Muscle layer of duodenum (tissue), 2 donors: Measurements from ENCODE around the gene MTX2.

Experiments used
- H3K27ac ChIP-seq: one replicate; pipeline ENCODE4 v1.7.0; 2013; ENCODE audit warnings: mild to moderate bottlenecking, low read length
- H3K27me3 ChIP-seq: one replicate; pipeline ENCODE4 v1.7.0; 2013; ENCODE audit warnings: low read depth, mild to moderate bottlenecking, control low read depth, low read length
- H3K36me3 ChIP-seq, 2 donors: one replicate each; pipeline ENCODE4 v1.7.0; 2013; ENCODE audit warnings: low read length in 2 of 2, control low read depth in 1 of 2, mild to moderate bottlenecking in 1 of 2; ENCODE audit not compliant: insufficient read depth in 2 of 2, control insufficient read depth in 1 of 2
- H3K4me1 ChIP-seq, 2 donors: one replicate each; pipeline ENCODE4 v1.7.0; 2013; ENCODE audit warnings: low read length in 2 of 2, mild to moderate bottlenecking in 2 of 2, control low read depth in 1 of 2, moderate library complexity in 1 of 2; ENCODE audit not compliant: insufficient read depth in 2 of 2, control insufficient read depth in 1 of 2
- H3K4me3 ChIP-seq, 2 donors: one replicate each; pipeline ENCODE4 v1.7.0; 2013; ENCODE audit warnings: low read length in 2 of 2, low read depth in 1 of 2, mild to moderate bottlenecking in 1 of 2
- H3K9me3 ChIP-seq, 2 donors: one replicate each; pipeline ENCODE4 v1.7.0; 2013; ENCODE audit warnings: low read length in 2 of 2, control low read depth in 1 of 2, mild to moderate bottlenecking in 1 of 2; ENCODE audit not compliant: control insufficient read depth in 1 of 2
- donor health status: healthy.

MTX2 gene

GRCh38 chr2:176269319-176270099, at the start of gene MTX2:
MTX2 (plus strand) TSS chr2:176269442; CDS start chr2:176269630, 188 bp downstream.
- Histone ChIP-seq H3K27ac (peak within 1 kb of the TSS; percentile 80), H3K9me3 (no peaks in the 10 kb centered on the region), H3K4me1 (peaks cover 0 to 16% of the 10 kb centered on the region in 2 donors), H3K4me3 (peak within 1 kb of the TSS; percentile 81 to 96), H3K27me3 (no peaks in the 10 kb centered on the region), H3K36me3 (no peaks in the 10 kb centered on the region)

GRCh38 chr2:176227874-176228273, 41.4 kb upstream of the MTX2 start:
- no peaks in the 10 kb centered on the region for H3K4me1 ChIP-seq
- H3K36me3 ChIP-seq: no peaks in the 10 kb centered on the region
- H3K27me3 ChIP-seq: no peaks in the 10 kb centered on the region
- no peak overlapping the region for H3K27ac ChIP-seq
- no peaks in the 10 kb centered on the region for H3K9me3 ChIP-seq
- H3K4me3 ChIP-seq: no peak overlapping the region

GRCh38 chr2:176234156-176234555, 35.1 kb upstream of the MTX2 start:
- no peaks in the 10 kb centered on the region for H3K27me3 ChIP-seq
- H3K4me1 ChIP-seq: no peaks in the 10 kb centered on the region
- H3K4me3 ChIP-seq: no peak overlapping the region
- H3K36me3 ChIP-seq: no peaks in the 10 kb centered on the region
- no peak overlapping the region for H3K27ac ChIP-seq
- H3K9me3 ChIP-seq: no peaks in the 10 kb centered on the region

GRCh38 chr2:176234940-176235339, 34.3 kb upstream of the MTX2 start:
- Histone ChIP-seq H3K27me3 (no peaks in the 10 kb centered on the region), H3K4me1 (no peaks in the 10 kb centered on the region), H3K36me3 (no peaks in the 10 kb centered on the region), H3K9me3 (no peaks in the 10 kb centered on the region), H3K4me3 (no peak overlapping the region), H3K27ac (no peak overlapping the region)

GRCh38 chr2:176237456-176237855, 31.8 kb upstream of the MTX2 start:
- Histone ChIP-seq H3K4me3 (no peak overlapping the region), H3K9me3 (no peaks in the 10 kb centered on the region), H3K27me3 (no peaks in the 10 kb centered on the region), H3K27ac (no peak overlapping the region), H3K36me3 (no peaks in the 10 kb centered on the region), H3K4me1 (no peaks in the 10 kb centered on the region)

GRCh38 chr2:176239031-176239430, 30.2 kb upstream of the MTX2 start:
- Histone ChIP-seq H3K4me1 (no peaks in the 10 kb centered on the region), H3K36me3 (no peaks in the 10 kb centered on the region), H3K4me3 (no peak overlapping the region), H3K27ac (no peak overlapping the region), H3K27me3 (no peaks in the 10 kb centered on the region), H3K9me3 (no peaks in the 10 kb centered on the region)

GRCh38 chr2:176240301-176240700, 28.9 kb upstream of the MTX2 start:
- Histone ChIP-seq H3K36me3 (no peaks in the 10 kb centered on the region), H3K4me1 (no peaks in the 10 kb centered on the region), H3K27ac (no peak overlapping the region), H3K4me3 (no peak overlapping the region), H3K9me3 (no peaks in the 10 kb centered on the region), H3K27me3 (no peaks in the 10 kb centered on the region)

GRCh38 chr2:176242276-176242675, 27.0 kb upstream of the MTX2 start:
- Histone ChIP-seq H3K9me3 (no peaks in the 10 kb centered on the region), H3K27ac (no peak overlapping the region), H3K36me3 (no peaks in the 10 kb centered on the region), H3K4me3 (no peak overlapping the region), H3K27me3 (no peaks in the 10 kb centered on the region), H3K4me1 (no peaks in the 10 kb centered on the region)

- no peaks in the 10 kb centered on the region for H3K27me3 ChIP-seq
- H3K4me1 ChIP-seq: no peaks in the 10 kb centered on the region
- no peak overlapping the region for H3K27ac ChIP-seq
- H3K4me3 ChIP-seq: no peak overlapping the region
- no peaks in the 10 kb centered on the region for H3K9me3 ChIP-seq
- H3K36me3 ChIP-seq: no peaks in the 10 kb centered on the region
These were observed 22.9 kb upstream of the MTX2 start for GRCh38 chr2:176246331-176246730.

GRCh38 chr2:176247859-176248258, 21.4 kb upstream of the MTX2 start:
- H3K27ac ChIP-seq: no peak overlapping the region
- H3K27me3 ChIP-seq: no peaks in the 10 kb centered on the region
- H3K36me3 ChIP-seq: no peaks in the 10 kb centered on the region
- no peaks in the 10 kb centered on the region for H3K9me3 ChIP-seq
- no peaks in the 10 kb centered on the region for H3K4me1 ChIP-seq
- H3K4me3 ChIP-seq: no peak overlapping the region

- no peak overlapping the region for H3K27ac ChIP-seq
- no peaks in the 10 kb centered on the region for H3K9me3 ChIP-seq
- no peak overlapping the region for H3K4me3 ChIP-seq
- no peaks in the 10 kb centered on the region for H3K27me3 ChIP-seq
- no peaks in the 10 kb centered on the region for H3K4me1 ChIP-seq
- no peaks in the 10 kb centered on the region for H3K36me3 ChIP-seq
These were observed 17.3 kb upstream of the MTX2 start for GRCh38 chr2:176251928-176252327.

- Histone ChIP-seq H3K9me3 (no peaks in the 10 kb centered on the region), H3K27ac (no peak overlapping the region), H3K4me1 (no peaks in the 10 kb centered on the region), H3K27me3 (no peaks in the 10 kb centered on the region), H3K36me3 (no peaks in the 10 kb centered on the region), H3K4me3 (no peak overlapping the region)
These were observed 8.6 kb upstream of the MTX2 start for GRCh38 chr2:176260689-176261088.
